ENCODE data around the gene THOC6.

THOC6 gene
- 8.2 to 28.4 (median 13.6) reads per million in 17 experiments for total RNA-seq

DNA sequence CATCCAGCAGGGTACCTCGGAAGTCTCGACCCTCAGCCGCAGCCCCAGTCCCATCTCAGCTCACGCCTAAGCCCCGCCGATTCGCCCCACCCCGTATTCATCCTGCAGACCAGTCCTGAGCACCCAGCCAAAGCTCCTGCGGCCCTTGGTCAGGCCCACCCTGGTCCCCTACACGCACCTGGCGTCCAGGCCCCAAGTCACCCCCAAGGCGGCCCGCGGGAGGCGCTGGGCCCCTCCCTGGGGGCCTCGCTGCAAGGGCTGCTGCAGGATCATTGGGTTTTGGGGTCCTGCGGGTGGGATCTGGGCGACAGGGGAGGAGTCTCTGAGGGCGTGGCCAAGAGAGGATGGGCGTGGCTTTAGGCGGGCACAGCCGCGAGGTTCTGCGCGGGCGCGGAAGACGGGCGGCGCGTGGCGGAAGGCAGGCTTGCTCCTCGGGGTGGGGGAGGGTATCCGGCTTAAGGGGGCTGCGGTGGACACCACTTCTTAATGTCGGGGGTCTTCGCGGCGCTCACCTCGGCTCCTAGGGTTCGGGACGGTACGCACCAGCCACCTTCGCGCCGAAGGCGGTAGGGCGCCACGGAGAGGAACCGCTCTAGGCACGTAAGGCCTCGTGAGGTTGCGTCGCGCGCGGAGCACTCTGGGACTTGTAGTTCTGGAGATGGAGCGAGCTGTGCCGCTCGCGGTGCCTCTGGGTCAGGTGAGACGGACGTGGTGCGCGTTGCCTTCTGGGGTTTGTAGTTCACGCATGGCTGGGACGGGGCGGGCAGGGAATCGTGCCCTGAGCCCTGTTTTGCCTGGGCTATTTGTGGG, at the start of gene THOC6, which contains the start of gene HCFC1R1:
Gene THOC6 (plus strand): TSS at position 367 of the 810 bp plus-strand sequence. CDS start 292 bp downstream, at position 659.
Gene HCFC1R1 (minus strand): TSS at position 274 of the 810 bp plus-strand sequence. CDS start 1 bp downstream, at position 273.
- peak; percentile 98 to 99 (median 99) for DNase-seq

- DNase-seq, result no peak
Measured at GRCh38 chr16:2974319-2975056, 49.3 kb upstream of the THOC6 start.

DNA sequence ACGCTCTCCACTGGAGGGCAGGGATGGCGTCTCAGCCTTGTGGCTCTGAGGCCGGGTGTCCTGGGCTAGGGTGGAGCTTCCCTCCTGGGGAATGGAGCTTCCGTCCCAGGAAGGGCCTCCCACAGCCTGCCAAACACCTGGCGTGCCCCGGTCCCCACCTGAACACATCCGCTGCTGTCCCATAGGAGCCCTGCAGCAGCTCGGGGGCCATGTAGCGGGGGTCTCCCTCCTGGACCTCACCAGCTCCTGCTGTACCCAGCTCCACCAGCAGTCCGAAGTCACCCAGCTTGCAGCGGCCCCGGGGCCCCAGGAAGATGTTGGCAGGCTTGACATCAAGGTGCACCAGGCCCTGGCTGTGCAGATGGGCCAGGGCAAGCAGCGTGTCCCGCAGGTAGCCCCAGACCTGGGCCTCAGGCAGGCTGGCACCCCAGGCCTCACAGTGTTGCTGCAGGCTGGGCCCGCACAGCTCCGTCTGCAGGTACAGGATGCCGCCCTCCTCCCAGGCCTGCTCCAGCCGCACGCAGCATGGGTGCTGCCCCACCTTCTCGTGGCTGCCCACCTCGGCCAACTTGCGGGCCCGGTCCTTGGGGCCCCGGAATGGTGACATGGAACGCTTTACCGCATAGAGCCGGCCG, 48.6 kb upstream of the THOC6 start:
- DNase-seq, result no peak

GRCh38 chr16:2976201-2976600, 47.6 kb upstream of the THOC6 start:
- no peak for DNase-seq

DNA sequence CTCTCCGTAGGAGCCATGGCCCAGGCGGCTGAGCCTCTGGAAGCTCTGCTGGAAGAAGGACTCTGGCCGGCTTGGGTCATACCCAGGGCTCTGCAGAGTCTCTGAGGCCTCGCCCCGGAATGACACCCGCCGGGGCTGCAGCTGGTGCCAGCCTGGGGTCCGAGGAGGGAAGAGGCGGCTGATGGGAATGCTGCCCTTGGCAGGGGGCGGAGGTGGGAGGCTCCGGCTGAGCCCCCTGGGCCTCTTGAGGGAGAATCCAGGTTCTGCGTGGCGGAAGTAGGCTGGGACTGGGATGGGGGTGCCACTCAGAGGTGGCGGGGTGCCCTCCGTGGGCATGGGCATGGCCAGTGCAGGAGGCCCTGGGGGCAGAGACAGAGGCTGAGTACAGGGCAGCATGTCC, 47.2 kb upstream of the THOC6 start:
- DNase-seq, result no peak

DNA sequence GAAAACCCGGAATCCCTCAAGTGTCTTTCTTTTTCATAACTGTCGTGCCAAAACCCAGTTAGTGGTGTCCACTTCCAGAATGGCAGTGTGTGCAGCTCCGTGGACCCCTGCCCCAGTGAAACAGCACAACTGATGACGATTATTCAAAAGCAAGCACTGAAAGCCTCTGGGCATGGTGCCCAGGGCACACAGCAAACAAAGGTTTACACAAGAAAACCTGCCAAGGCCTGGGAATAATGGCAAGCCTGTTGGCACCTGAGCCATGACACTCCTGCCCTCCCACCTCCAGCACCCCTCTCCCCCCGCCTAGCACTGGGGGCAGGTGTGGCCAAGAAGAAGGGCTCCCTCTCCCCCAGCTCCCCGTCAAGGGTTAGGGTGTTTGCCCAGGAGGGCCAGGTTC, 46.4 kb upstream of the THOC6 start:
- no peak for DNase-seq

GRCh38 chr16:2979669-2980226, 44.1 kb upstream of the THOC6 start:
- peak; percentile 70 to 87 (median 78) for DNase-seq

GRCh38 chr16:2980227-2981176, 43.3 kb upstream of the THOC6 start, which contains the start of gene PKMYT1:
Gene PKMYT1, minus strand, starts transcription at chr16:2980446. Its CDS starts 789 bp downstream, at chr16:2979657.
- peak; percentile 96 to 99 (median 98) for DNase-seq

DNA sequence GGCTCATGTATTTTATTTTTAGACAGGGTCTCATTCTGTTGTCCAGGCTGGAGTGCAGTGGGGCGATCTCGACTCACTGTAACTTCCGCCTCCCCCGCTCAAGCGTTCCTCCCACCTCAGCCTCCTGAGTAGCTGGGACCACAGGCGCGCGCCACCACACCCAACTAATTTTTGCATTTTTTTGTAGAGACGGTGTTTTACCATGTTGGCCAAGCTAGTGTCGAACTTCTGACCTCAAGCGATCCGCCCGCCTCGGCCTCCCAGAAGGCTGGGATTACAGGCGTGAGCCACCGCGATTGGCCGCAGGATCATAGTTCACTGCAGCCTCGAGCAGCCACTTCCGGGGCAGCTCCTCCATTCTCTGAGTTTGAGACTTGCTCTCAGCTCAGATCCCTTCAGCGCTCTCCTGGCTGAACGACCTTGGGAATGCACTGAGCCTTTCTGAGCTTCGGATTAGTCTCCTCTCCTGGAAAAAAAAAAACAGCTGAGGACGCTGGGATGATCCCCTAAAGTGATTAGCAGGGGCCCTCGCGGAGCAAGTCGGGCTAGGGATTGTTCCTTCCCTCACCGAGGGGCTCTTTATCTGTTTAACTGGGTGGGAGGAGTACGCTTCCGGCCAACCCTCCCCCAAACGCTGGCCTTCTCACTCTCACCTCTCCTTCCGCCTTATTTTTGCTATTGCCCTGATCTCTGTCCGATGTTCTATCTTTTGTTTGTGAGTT, 42.5 kb upstream of the THOC6 start:
- DNase-seq, result no peak

GRCh38 chr16:2981899-2982250, 42.0 kb upstream of the THOC6 start:
- no peak for DNase-seq

DNA sequence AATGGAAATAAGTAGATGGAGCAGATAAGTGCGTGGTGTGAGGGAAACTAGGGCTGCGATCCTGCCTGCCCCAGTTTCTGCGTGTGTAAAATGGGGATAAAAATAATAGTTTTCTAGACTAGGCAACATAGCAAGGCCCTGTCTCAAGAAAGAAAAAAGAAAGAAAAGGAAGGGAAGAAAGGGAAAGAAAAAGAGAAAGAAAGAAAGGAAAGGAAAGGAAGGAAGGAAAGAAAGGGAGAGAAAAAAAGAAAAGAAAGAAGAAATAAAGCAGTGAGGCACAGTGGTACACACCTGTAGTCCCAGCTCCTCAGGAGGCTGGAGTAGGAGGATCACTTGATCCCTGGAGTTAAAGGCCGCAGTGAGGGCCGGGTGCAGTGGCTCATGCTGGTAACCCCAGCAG, 41.4 kb upstream of the THOC6 start:
- no peak for DNase-seq

DNA sequence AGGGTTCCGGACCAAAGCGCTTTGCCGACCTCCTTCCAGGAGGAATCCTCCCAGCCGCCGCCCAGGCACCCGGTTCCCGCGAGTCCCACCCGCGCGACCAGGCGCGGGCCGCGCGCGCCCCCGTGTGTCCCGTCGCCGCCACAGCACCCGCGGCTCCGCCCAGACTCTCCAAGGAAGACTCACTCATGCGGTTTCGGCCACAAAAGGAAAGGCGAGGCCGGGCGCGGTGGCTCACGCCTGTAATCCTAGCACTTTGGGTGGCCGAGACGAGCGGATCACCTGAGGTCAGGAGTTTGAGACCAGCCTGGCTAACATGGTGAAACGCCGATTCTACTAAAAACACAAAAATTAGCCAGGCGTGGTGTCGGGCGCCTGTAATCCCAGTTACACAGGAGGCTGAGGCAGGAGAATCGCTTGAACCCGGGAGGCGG, 40.1 kb upstream of the THOC6 start:
- DNase-seq, result peak; percentile 80 to 91 (median 88)

DNA sequence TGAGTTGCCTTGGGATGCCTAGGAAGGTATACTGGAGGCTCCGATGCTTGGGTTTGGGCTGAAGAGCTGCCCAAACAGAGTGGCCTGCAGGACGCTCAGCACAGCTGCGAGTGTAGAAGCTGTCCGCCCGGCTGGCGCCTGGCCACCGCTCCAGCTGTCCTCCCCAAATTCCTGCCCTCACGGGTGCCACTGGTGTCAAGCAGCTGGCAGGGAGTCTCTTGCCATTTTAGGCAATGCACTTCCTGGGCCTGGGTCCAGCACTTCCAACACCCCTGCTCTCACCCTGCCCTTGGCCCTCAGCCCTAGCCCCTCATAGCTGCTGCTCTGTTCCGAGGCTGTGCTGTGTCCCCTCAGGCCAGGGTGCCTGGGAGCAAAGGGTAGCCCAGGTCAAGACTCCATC, 38.4 kb upstream of the THOC6 start:
- no peak for DNase-seq

GRCh38 chr16:2985893-2986355, 37.9 kb upstream of the THOC6 start:
- DNase-seq, result no peak

GRCh38 chr16:2986623-2987188, 37.1 kb upstream of the THOC6 start:
- DNase-seq, result no peak

DNA sequence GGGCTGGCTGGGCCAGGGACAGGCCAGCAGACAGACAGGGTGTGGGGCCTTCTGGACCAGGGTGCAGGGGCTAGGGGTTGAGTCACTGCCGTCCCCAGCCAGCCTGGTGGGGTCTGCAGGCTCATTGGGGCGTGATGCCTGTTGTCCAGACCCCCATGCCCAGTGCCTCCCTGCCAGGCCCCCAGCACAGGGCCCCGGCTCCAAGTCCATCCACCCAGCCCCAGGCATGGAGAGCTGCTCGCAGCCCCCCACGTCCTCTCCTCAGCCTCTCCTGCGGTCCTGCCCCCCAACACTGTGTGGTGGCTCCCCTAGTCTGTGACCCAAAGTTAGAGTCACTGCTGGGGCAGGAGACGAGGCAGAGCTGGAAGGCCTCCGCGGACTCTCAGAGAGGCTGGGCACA, 36.5 kb upstream of the THOC6 start:
- no peak for DNase-seq

DNA sequence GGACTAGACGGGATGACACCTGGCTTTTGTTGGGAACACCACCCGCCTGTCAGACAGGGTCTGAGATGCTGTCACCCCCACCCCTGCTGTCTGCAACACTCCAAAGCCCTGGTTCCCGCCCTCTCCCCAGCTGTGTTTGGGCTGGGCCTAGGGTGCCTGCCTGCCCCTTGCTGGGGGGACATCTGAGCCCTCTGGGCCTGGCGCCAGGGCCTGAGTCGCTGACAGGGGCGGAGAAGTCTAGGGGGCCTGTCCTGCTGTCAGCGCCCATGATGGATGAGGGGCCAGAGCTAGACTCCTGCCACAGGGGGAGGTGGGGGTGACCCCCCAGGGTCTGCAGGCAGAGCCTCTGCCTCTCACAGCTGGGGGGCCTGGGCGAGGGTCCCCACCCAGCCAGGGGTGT, 36.0 kb upstream of the THOC6 start:
- no peak for DNase-seq

- no peak for DNase-seq
Measured at GRCh38 chr16:2988590-2989099, 35.2 kb upstream of the THOC6 start.

- no peak for DNase-seq
Measured at GRCh38 chr16:2990891-2991290, 32.9 kb upstream of the THOC6 start.

All from suppressor macrophage (primary cell).